Measurements from ENCODE around the gene ST7. TPM values are rescaled to one million over a fixed set of nuclear protein-coding genes. Genes with fewer than 3 reads are reported as not detected.

The ST7 gene
- total and polyA plus RNA-seq, 2 of the 13 experiments (the other 11 are each of a cell fraction or from before 2014, with no cell fraction given), result 17.3 to 23.5 TPM

- TF ChIP-seq RBM39 (IDR thresholded peaks at IDR 0.05; ENCODE audit: low read depth, low read length, poor library complexity, severe bottlenecking), result no peak
- TF ChIP-seq, protein P1, sequence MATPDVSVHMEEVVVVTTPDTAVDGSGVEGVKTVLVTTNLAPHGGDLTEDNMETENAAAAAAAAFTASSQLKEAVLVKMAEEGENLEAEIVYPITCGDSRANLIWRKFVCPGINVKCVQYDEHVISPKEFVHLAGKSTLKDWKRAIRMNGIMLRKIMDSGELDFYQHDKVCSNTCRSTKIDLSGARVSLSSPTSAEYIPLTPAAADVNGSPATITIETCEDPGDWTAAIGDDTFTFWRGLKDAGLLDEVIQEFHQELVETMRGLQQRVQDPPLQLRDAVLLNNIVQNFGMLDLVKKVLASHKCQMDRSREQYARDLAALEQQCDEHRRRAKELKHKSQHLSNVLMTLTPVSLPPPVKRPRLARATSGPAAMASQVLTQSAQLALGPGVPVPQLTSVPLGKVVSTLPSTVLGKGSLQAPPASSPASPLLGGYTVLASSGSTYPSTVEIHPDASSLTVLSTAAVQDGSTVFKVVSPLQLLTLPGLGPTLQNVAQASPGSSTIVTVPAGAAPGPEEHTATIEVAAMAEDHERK (CRISPR knock-in tag; IDR thresholded peaks at IDR 0.05; ENCODE audit: low read depth), result no peak
- TF ChIP-seq ZNF557 (CRISPR knock-in tag; IDR thresholded peaks at IDR 0.05), result no peak
- no peak for TF ChIP-seq ZNF142 (CRISPR knock-in tag; IDR thresholded peaks at IDR 0.05)
- TF ChIP-seq, protein P2, sequence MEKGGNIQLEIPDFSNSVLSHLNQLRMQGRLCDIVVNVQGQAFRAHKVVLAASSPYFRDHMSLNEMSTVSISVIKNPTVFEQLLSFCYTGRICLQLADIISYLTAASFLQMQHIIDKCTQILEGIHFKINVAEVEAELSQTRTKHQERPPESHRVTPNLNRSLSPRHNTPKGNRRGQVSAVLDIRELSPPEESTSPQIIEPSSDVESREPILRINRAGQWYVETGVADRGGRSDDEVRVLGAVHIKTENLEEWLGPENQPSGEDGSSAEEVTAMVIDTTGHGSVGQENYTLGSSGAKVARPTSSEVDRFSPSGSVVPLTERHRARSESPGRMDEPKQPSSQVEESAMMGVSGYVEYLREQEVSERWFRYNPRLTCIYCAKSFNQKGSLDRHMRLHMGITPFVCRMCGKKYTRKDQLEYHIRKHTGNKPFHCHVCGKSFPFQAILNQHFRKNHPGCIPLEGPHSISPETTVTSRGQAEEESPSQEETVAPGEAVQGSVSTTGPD (CRISPR knock-in tag; IDR thresholded peaks at IDR 0.05), result no peak
- no peak for TF ChIP-seq UBTF (CRISPR knock-in tag; IDR thresholded peaks at IDR 0.05)
These were observed 189.8 kb downstream of the ST7 start (continued) for GRCh38 chr7:117143066-117143465.
